Caco-2 (cell line): ENCODE measurements around the gene PAK6. TPM values are rescaled to one million over a fixed set of nuclear protein-coding genes. Genes with fewer than 3 reads are reported as not detected.

ENCODE experiments used
- BruUV-seq: library from RNA; stranded (reverse); fragments of 400-500 nt; replicated peaks from 2 replicates; lab custom pipeline; 2021; lab: Mats Ljungman, UMichigan
- CTCF ChIA-PET: fragments of 300-600 bp; sonication (Branson Sonifier 250); formaldehyde crosslinking; loops from one replicate; lab custom pipeline; 2022; ENCODE audit warnings: antibody characterized with exemption; lab: Charles Lee
- POLR2A ChIA-PET: fragments of 300-600 bp; sonication (Branson Sonifier 250); formaldehyde crosslinking; loops from one replicate; lab custom pipeline; 2022; ENCODE audit warnings: antibody characterized with exemption; lab: Charles Lee
- DNase-seq, 2 experiments: peaks; one replicate each; pipeline versions ENCODE4 v3.0.0 to v3.0.0-alpha.2; 2020 to 2022
- H3K27me3 ChIP-seq: replicated peaks from 2 replicates; pipeline ENCODE4 v1.6.0; 2011; ENCODE audit warnings: low read length; ENCODE audit not compliant: control insufficient read depth, insufficient read depth
- H3K36me3 ChIP-seq: 2 replicates; pipeline ENCODE4 v1.5.1; 2011; ENCODE audit warnings: low read length; ENCODE audit not compliant: control insufficient read depth, insufficient read depth
- H3K4me1 ChIP-seq: fragments of 250-450 bp; sonication (Bioruptor Pico); 2 replicates; pipeline ENCODE4 v1.5.1; 2020; ENCODE audit warnings: mild to moderate bottlenecking
- H3K4me3 ChIP-seq: 2 replicates; pipeline ENCODE4 v1.5.1; 2011; ENCODE audit warnings: low read depth, mild to moderate bottlenecking, control low read depth, low read length
- H3K9me3 ChIP-seq: fragments of 250-450 bp; sonication (Bioruptor Pico); 2 replicates; pipeline ENCODE4 v1.5.1; 2020; ENCODE audit warnings: mild to moderate bottlenecking, moderate library complexity
- H3K27ac Mint-ChIP-seq: one replicate; pipeline ENCODE4 v1.8.0; 2022; ENCODE audit warnings: mixed read lengths; ENCODE audit not compliant: unreplicated experiment
- H3K27me3 Mint-ChIP-seq: one replicate; pipeline ENCODE4 v1.8.0; 2022; ENCODE audit warnings: mixed read lengths; ENCODE audit not compliant: insufficient read depth, unreplicated experiment
- H3K36me3 Mint-ChIP-seq: one replicate; pipeline ENCODE4 v1.8.0; 2022; ENCODE audit warnings: mild to moderate bottlenecking, mixed read lengths; ENCODE audit not compliant: insufficient read depth, unreplicated experiment
- H3K4me1 Mint-ChIP-seq: one replicate; pipeline ENCODE4 v1.8.0; 2022; ENCODE audit warnings: low read depth, mixed read lengths; ENCODE audit not compliant: unreplicated experiment
- H3K4me3 Mint-ChIP-seq: one replicate; pipeline ENCODE4 v1.8.0; 2022; ENCODE audit warnings: mild to moderate bottlenecking, moderate library complexity, mixed read lengths; ENCODE audit not compliant: unreplicated experiment
- H3K9me3 Mint-ChIP-seq: one replicate; pipeline ENCODE4 v1.8.0; 2022; ENCODE audit warnings: mixed read lengths; ENCODE audit not compliant: unreplicated experiment
- CTCF ChIP-seq, 2 experiments: fragments of 200-600 bp in 1 of 2; IDR thresholded peaks; 1 replicate in 1 of 2; 2 replicates in 1 of 2; pipeline versions ENCODE4 v1.5.1 to v1.8.0; 2011 to 2022; ENCODE audit warnings: antibody characterized with exemption in 1 of 2, control low read depth in 1 of 2, inconsistent platforms in 1 of 2, low read depth in 1 of 2, low read length in 1 of 2, mild to moderate bottlenecking in 1 of 2, moderate library complexity in 1 of 2; ENCODE audit not compliant: insufficient read depth in 1 of 2, severe bottlenecking in 1 of 2, unreplicated experiment in 1 of 2
- intact Hi-C: fragments of 100-400 bp; cut with micrococcal nuclease; formaldehyde crosslinking; loops from one replicate; pipeline ENCODE4 v1.10.0; 2022; ENCODE audit not compliant: unreplicated experiment
- total RNA-seq: library from RNA; stranded (reverse); gene quantifications from 2 replicates; pipeline ENCODE4 v1.2.3, GENCODE V29; 2022

Gene PAK6
- total RNA-seq, 1 experiment from 2014 or later: 20.7 TPM

- H3K36me3 ChIP-seq: peaks cover 2% of the 10 kb centered on the region; the same call in 1 of the 2 replicates
- H3K9me3 ChIP-seq: no peaks in the 10 kb centered on the region
- Mint-ChIP-seq H3K27me3 (no peaks in the 10 kb centered on the region), H3K4me3 (no peak overlapping the region), H3K27ac (no peak overlapping the region), H3K4me1 (no peaks in the 10 kb centered on the region), H3K9me3 (no peaks in the 10 kb centered on the region), H3K36me3 (peaks cover 13% of the 10 kb centered on the region)
- H3K27me3 ChIP-seq: no peaks in the 10 kb centered on the region
- ChIA-PET CTCF (interaction anchor here (0.6 kb wide), 1 partner anchor 687 kb away, joined by 3 read pairs; no protein-coding TSS in a partner anchor), POLR2A (no interaction called here)
- DNase-seq: no peak
- no peak for TF ChIP-seq CTCF (IDR thresholded peaks at IDR 0.05; ENCODE audit: insufficient read depth in 1 of 2, low read depth in 1 of 2, low read length in 1 of 2, severe bottlenecking in 1 of 2, unreplicated experiment in 1 of 2)
- H3K4me1 ChIP-seq: peaks cover 6% of the 10 kb centered on the region; the same call in 1 of the 2 replicates
- BruUV-seq: no TSS peak
- intact Hi-C loops: no loop called here
- H3K4me3 ChIP-seq: no peak overlapping the region
Measured at GRCh38 chr15:40232625-40233070, 6.2 kb upstream of the PAK6 start.

GRCh38 chr15:40233727-40234577 lies 4.9 kb upstream of the PAK6 start:
- H3K4me1 ChIP-seq: peaks cover 6% of the 10 kb centered on the region; the same call in 1 of the 2 replicates
- Mint-ChIP-seq H3K36me3 (peaks cover 9% of the 10 kb centered on the region), H3K4me1 (no peaks in the 10 kb centered on the region), H3K27me3 (no peaks in the 10 kb centered on the region), H3K27ac (no peak overlapping the region), H3K9me3 (no peaks in the 10 kb centered on the region), H3K4me3 (no peak overlapping the region)
- H3K9me3 ChIP-seq: no peaks in the 10 kb centered on the region
- BruUV-seq: no TSS peak
- no peaks in the 10 kb centered on the region for H3K27me3 ChIP-seq
- POLR2A ChIA-PET: no interaction called here
- intact Hi-C loops: no loop called here
- CTCF ChIA-PET: no interaction called here
- H3K36me3 ChIP-seq: no peaks in the 10 kb centered on the region; the same call in 1 of the 2 replicates
- H3K4me3 ChIP-seq: no peak overlapping the region
- no peak for DNase-seq
- no peak for TF ChIP-seq CTCF (IDR thresholded peaks at IDR 0.05; ENCODE audit: insufficient read depth in 1 of 2, low read depth in 1 of 2, low read length in 1 of 2, severe bottlenecking in 1 of 2, unreplicated experiment in 1 of 2)

GRCh38 chr15:40234783-40235182 lies 4.1 kb upstream of the PAK6 start:
- no peaks in the 10 kb centered on the region for H3K27me3 ChIP-seq
- no peaks in the 10 kb centered on the region for H3K27me3 Mint-ChIP-seq
- CTCF ChIA-PET: interaction anchor here (0.6 kb wide), 1 partner anchor 18 kb away, joined by 3 read pairs; no protein-coding TSS in a partner anchor
- H3K36me3 ChIP-seq: no peaks in the 10 kb centered on the region; the same call in 1 of the 2 replicates
- POLR2A ChIA-PET: no interaction called here
- intact Hi-C loops: no loop called here
- H3K4me1 ChIP-seq: peaks cover 9% of the 10 kb centered on the region
- H3K36me3 Mint-ChIP-seq: peaks cover 9% of the 10 kb centered on the region
- H3K4me1 Mint-ChIP-seq: no peaks in the 10 kb centered on the region
- no peak for TF ChIP-seq CTCF (IDR thresholded peaks at IDR 0.05; ENCODE audit: insufficient read depth in 1 of 2, low read depth in 1 of 2, low read length in 1 of 2, severe bottlenecking in 1 of 2, unreplicated experiment in 1 of 2)
- DNase-seq: no peak
- no peaks in the 10 kb centered on the region for H3K9me3 Mint-ChIP-seq
- no TSS peak for BruUV-seq
- H3K9me3 ChIP-seq: no peaks in the 10 kb centered on the region
- H3K4me3 ChIP-seq: no peak overlapping the region
- H3K4me3 Mint-ChIP-seq: no peak overlapping the region
- H3K27ac Mint-ChIP-seq: no peak overlapping the region
